GM12865 (cell line): ENCODE data around the gene ST7.
"Not testable (repeated sequence)": the region's sequence is repeated elsewhere in the genome, so short reads cannot be mapped to it uniquely, and the experiment has no call there.

Experiments used
- DNase-seq: peaks from one replicate; pipeline ENCODE4 v3.0.0; 2010; ENCODE audit warnings: low read depth
- H3K4me3 ChIP-seq: 2 replicates; pipeline ENCODE4 v1.5.1; 2011; ENCODE audit warnings: mild to moderate bottlenecking, low read depth, low read length, control low read depth
- TF ChIP-seq, protein P1 (sequence below): IDR thresholded peaks from 2 replicates; pipeline ENCODE4 v1.5.1; 2011; ENCODE audit warnings: low read length, control low read depth, low read depth, inconsistent platforms; ENCODE audit not compliant: insufficient read depth; ENCODE audit errors: missing control alignments

Gene ST7

DNA sequence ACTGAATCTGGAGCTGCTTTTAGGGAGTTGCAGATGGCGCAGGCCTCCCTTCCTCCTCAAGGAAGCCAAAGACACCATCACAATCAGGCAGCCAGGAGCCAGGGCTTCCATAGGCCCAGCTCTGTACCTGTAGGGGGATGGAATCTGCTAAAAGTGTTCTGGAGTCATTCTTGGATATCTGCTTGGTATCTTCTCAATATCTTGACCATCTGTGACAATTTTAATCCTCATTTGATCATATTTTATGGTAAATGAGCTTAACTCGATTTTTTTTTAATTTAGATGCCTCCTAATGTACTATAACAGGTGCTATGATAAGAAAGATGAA lies 3.1 kb downstream of the ST7 start:
- no peak for DNase-seq
- TF ChIP-seq, protein P1, sequence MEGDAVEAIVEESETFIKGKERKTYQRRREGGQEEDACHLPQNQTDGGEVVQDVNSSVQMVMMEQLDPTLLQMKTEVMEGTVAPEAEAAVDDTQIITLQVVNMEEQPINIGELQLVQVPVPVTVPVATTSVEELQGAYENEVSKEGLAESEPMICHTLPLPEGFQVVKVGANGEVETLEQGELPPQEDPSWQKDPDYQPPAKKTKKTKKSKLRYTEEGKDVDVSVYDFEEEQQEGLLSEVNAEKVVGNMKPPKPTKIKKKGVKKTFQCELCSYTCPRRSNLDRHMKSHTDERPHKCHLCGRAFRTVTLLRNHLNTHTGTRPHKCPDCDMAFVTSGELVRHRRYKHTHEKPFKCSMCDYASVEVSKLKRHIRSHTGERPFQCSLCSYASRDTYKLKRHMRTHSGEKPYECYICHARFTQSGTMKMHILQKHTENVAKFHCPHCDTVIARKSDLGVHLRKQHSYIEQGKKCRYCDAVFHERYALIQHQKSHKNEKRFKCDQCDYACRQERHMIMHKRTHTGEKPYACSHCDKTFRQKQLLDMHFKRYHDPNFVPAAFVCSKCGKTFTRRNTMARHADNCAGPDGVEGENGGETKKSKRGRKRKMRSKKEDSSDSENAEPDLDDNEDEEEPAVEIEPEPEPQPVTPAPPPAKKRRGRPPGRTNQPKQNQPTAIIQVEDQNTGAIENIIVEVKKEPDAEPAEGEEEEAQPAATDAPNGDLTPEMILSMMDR, result no peak
- H3K4me3 ChIP-seq, result peak overlapping the region; percentile 68

DNA sequence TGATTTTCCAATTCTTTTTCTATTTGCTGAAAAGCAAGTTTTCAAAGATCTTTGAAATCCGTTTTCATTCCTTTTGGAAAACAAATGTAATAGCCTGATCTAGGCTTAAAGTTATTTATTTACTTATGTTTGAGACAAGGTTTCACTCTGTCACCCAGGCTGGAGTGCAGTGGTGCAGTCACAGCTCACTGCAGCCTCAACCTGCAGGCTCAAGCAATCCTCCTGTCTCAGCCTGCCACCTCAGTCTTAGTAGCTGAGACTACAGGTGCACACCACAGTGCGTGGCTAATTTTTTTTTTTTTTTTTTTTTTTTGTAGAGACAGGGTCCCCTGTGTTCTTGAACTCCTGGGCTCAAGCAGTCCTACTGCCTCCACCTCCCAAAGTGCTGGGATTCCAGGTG lies 4.6 kb downstream of the ST7 start:
- TF ChIP-seq, protein P1, result no peak
- DNase-seq, result peak; percentile 66

DNA sequence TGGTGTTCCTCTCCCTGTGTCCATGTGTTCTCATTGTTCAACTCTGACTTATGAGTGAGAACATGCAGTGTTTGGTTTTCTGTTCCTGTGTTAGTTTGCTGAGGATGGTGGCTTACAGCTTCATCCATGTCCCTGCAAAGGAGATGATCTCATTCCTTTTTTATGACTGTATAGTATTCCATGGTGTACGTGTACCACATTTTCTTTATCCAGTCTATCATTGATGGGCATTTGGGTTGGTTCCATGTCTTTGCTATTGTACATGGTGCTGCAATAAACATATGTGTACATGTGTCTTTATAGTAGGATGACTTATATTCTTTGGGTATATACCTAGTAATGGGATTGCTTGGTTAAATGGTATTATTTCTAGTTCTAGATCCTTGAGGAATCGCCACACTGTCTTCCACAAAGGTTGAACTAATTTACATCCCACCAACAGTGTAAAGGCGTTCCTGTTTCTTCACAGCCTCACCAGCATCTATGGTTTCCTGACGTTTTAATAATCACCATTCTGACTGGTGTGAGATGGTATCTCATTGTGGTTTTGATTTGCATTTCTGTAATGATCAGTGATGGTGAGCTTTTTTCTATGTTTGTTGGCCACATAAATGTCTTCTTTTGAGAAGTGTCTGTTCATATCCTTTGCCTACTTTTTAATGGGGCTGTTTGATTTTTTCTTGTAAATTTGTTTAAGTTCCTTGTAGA lies 8.8 kb downstream of the ST7 start:
- H3K4me3 ChIP-seq, DNase-seq: not testable (repeated sequence)

More for the DNA sequence above, 4.6 kb downstream of the ST7 start:
- H3K4me3 ChIP-seq, result no peak overlapping the region

DNA sequence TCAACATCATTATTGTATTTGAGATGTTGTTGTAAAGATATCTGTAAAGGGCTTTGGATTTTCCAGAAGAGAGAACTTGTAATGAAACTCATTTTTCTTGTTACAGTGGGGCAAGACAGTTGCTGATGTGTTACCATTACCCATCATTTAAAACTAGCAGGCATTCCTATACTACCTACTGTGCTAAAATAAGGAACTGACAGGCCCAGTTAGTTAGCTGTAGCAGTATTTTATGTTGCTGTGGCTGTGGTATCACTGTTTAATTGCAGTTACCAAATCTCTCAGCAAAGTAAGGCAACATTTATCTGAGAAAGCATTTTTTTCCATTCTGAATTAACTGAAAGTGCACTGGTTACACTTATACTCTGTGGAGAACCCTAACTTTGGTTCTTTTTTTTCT lies 9.9 kb downstream of the ST7 start:
- DNase-seq, result no peak
- H3K4me3 ChIP-seq, result no peak overlapping the region
- TF ChIP-seq, protein P1, result no peak

DNA sequence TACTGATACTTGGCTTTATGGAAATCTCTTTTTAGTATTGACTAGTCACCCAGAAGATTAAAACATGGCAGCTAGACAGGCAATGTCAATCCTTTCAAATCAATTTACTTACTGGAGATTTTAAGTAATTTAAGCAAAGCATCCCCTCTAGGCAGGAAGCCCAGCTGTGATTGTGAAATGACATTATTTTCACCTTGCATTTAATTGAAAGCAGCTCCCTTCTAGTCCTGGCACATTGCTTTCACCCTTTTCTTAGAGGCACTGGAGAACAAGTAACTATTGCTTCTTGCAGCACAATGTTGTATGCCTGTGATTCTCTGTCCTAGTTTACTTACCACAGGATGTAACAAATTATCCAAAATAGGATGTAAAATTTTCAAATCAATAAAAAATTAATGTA lies 13.3 kb downstream of the ST7 start:
- no peak for DNase-seq
- no peak overlapping the region for H3K4me3 ChIP-seq
- TF ChIP-seq, protein P1, result no peak

DNA sequence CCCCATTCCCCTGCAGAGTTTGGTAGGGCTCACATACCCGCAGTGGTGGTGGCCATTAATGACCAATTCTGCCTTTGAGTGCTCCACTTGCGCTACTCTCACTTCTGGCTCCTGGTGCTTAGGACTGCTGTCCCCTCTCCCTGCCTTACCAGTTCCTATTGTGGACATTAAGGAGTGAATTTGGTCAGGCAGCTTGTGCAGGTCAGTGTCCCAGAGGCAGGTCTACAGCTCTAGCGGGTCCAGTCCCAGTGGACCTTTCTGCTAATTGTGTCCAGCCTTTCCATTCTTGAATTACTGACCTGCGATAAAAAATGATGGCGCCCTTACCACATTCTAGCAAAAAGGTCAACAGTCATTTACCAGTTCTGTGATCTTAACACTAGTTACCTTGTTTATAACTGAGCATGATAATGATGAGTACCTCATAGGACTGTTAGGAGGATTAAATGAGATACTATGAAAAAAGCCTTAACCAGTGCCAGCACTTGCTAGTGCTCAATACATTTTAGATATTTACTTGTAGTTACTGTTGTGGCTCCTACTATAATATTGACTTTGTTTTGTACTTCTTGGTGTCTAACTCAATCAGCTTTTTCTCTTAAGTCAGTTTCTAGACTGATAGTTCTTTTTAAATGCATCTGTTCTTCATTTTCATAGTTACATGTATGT lies 14.1 kb downstream of the ST7 start:
- no peak overlapping the region for H3K4me3 ChIP-seq
- DNase-seq, result no peak
- TF ChIP-seq, protein P1, result no peak

DNA sequence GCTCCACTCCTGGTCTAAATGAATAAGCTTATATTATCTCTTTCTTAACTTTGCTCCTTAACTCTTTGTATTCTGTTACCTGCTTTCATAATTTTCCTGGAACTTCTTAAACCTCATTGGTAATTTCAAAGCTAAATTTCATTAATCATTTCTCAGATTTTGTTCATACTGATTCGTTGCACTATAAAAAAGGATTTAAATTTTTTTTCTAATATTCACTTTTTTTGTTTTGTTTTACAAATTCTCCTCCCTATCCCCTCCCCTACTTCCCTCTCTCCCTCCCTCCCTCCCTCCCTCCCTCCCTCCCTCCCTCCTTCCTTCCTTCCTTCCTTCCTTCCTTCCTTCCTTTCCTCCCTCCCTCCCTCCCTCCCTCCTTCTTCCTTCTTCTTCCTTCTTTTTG lies 14.7 kb downstream of the ST7 start:
- no peak for DNase-seq
- no peak overlapping the region for H3K4me3 ChIP-seq
- TF ChIP-seq, protein P1, result no peak
